Measurements from ENCODE around the gene ACOT6. TPM values are rescaled to one million over a fixed set of nuclear protein-coding genes. Genes with fewer than 3 reads are reported as not detected.

Gene ACOT6
- polyA plus RNA-seq, 1 of the 3 experiments (the other 2 are of a cell fraction) = not detected

DNA sequence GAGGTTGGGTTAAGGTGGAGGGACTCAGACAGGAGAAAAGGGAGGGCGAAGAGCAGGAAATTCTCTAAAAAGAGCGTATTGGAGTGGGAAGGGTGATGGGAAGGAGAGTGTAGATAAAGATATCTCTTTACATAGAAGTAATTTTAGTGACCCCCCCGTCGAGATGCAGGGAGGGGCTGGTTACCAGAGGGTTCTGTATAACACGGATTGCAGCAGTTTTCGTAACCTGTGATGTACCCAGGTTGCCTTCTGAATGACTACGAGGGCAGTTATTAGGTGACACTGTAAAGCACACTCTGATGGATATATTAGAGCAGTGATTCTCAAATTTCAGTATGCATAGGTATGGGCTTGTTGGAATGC lies 32.9 kb downstream of the ACOT6 start (continued):
- TF ChIP-seq, protein P1, sequence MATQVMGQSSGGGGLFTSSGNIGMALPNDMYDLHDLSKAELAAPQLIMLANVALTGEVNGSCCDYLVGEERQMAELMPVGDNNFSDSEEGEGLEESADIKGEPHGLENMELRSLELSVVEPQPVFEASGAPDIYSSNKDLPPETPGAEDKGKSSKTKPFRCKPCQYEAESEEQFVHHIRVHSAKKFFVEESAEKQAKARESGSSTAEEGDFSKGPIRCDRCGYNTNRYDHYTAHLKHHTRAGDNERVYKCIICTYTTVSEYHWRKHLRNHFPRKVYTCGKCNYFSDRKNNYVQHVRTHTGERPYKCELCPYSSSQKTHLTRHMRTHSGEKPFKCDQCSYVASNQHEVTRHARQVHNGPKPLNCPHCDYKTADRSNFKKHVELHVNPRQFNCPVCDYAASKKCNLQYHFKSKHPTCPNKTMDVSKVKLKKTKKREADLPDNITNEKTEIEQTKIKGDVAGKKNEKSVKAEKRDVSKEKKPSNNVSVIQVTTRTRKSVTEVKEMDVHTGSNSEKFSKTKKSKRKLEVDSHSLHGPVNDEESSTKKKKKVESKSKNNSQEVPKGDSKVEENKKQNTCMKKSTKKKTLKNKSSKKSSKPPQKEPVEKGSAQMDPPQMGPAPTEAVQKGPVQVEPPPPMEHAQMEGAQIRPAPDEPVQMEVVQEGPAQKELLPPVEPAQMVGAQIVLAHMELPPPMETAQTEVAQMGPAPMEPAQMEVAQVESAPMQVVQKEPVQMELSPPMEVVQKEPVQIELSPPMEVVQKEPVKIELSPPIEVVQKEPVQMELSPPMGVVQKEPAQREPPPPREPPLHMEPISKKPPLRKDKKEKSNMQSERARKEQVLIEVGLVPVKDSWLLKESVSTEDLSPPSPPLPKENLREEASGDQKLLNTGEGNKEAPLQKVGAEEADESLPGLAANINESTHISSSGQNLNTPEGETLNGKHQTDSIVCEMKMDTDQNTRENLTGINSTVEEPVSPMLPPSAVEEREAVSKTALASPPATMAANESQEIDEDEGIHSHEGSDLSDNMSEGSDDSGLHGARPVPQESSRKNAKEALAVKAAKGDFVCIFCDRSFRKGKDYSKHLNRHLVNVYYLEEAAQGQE (IDR thresholded peaks at IDR 0.05; ENCODE audit: low read depth, low read length) = no peak
- no peak for TF ChIP-seq NFIC (IDR thresholded peaks at IDR 0.05; ENCODE audit: borderline replicate concordance)
- no peak for TF ChIP-seq FOSL2 (IDR thresholded peaks at IDR 0.05; ENCODE audit: borderline replicate concordance, low read depth)
- TF ChIP-seq, protein P2, sequence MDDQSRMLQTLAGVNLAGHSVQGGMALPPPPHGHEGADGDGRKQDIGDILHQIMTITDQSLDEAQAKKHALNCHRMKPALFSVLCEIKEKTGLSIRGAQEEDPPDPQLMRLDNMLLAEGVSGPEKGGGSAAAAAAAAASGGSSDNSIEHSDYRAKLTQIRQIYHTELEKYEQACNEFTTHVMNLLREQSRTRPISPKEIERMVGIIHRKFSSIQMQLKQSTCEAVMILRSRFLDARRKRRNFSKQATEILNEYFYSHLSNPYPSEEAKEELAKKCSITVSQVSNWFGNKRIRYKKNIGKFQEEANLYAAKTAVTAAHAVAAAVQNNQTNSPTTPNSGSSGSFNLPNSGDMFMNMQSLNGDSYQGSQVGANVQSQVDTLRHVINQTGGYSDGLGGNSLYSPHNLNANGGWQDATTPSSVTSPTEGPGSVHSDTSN (IDR thresholded peaks at IDR 0.05) = no peak

DNA sequence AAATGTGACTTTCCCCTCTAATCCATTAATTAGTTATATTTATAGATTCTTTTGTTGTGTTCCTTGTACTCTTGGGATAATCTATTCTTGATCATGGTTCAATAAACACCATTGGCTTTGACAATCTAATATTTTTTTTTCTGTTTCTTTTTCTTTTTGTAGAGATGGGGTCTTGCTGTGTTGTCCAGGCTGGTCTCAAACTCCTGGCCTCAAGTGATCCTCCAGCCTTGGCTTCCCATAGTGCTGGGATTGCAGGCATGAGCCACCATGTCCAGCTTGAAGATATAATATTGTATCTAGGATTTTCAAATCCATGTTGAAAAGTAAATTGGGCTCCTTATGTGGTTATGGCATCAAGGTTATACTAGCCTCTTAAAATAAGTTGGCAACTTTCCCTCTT lies 38.7 kb downstream of the ACOT6 start:
- no peak overlapping the region for H3K4me3 ChIP-seq (ENCODE audit: low read depth in 2 of 2, low read length in 1 of 2)
- H3K27ac ChIP-seq (ENCODE audit: low read depth in 2 of 2, low read length in 1 of 2) = no peak overlapping the region
- TF ChIP-seq JUND (IDR thresholded peaks at IDR 0.05) (no peak), TCF12 (IDR thresholded peaks at IDR 0.05) (no peak), EP300 (IDR thresholded peaks at IDR 0.05; ENCODE audit: borderline replicate concordance in 1 of 2, low read depth in 1 of 2, low read length in 1 of 2) (no peak), FOSL2 (IDR thresholded peaks at IDR 0.05; ENCODE audit: borderline replicate concordance, low read depth) (no peak), FOXM1 (IDR thresholded peaks at IDR 0.05; ENCODE audit: low read depth) (no peak), POLR2AphosphoS5 (IDR thresholded peaks at IDR 0.05; ENCODE audit: low read depth, low read length) (no peak), YY1 (IDR thresholded peaks at IDR 0.05; ENCODE audit: low read depth) (no peak), CHD2 (IDR thresholded peaks at IDR 0.05; ENCODE audit: low read length, partially characterized antibody) (no peak), FOXJ3 (CRISPR knock-in tag; IDR thresholded peaks at IDR 0.05) (no peak), RXRA (IDR thresholded peaks at IDR 0.05; ENCODE audit: borderline replicate concordance, low read depth) (no peak), RCOR1 (IDR thresholded peaks at IDR 0.05; ENCODE audit: low read length) (no peak), SIN3A (IDR thresholded peaks at IDR 0.05; ENCODE audit: borderline replicate concordance, low read depth, low read length) (no peak), EZH2phosphoT487 (IDR thresholded peaks at IDR 0.05; ENCODE audit: borderline replicate concordance, low read depth) (no peak)
- TF ChIP-seq, protein P2 (IDR thresholded peaks at IDR 0.05) = no peak
- TF ChIP-seq, protein P3, sequence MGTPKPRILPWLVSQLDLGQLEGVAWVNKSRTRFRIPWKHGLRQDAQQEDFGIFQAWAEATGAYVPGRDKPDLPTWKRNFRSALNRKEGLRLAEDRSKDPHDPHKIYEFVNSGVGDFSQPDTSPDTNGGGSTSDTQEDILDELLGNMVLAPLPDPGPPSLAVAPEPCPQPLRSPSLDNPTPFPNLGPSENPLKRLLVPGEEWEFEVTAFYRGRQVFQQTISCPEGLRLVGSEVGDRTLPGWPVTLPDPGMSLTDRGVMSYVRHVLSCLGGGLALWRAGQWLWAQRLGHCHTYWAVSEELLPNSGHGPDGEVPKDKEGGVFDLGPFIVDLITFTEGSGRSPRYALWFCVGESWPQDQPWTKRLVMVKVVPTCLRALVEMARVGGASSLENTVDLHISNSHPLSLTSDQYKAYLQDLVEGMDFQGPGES (IDR thresholded peaks at IDR 0.05; ENCODE audit: low read depth, low read length) = no peak
- POLR2A ChIA-PET = no interaction called here
- H2AFZ ChIP-seq (ENCODE audit: low read depth) = no peak overlapping the region
- no peak overlapping the region for H3K4me2 ChIP-seq
- peaks cover 0 to 2% of the 10 kb centered on the region in 2 experiments; a peak in 1 of 4 replicates for H3K4me1 ChIP-seq (ENCODE audit: control insufficient read depth in 1 of 2, insufficient read depth in 2 of 2, low read depth in 1 of 2, low read length in 1 of 2)
- H3K9ac ChIP-seq = no peak overlapping the region
- H3K9me3 ChIP-seq = no peaks in the 10 kb centered on the region
- no peaks in the 10 kb centered on the region for H3K27me3 ChIP-seq (ENCODE audit: insufficient read depth)
- H4K20me1 ChIP-seq (ENCODE audit: insufficient read depth) = no peaks in the 10 kb centered on the region
- H3K9me2 ChIP-seq = no peaks in the 10 kb centered on the region
- CTCF ChIA-PET = interaction anchor here (1.2 to 1.3 kb wide), 3 partner anchors 15 to 18 kb away, joined by 3 to 4 read pairs (median 4); no protein-coding TSS in a partner anchor
- peaks cover 3% of the 10 kb centered on the region for H3F3A ChIP-seq (replicated peaks; ENCODE audit: insufficient read depth)
- peaks cover 35% of the 10 kb centered on the region for H3K79me2 ChIP-seq (ENCODE audit: insufficient read depth)
- DNase-seq = no peak
- H3K36me3 ChIP-seq (replicated peaks in 1 of 2; ENCODE audit: control insufficient read depth in 1 of 2, insufficient read depth in 2 of 2, low read length in 1 of 2) = peaks cover 2 to 35% of the 10 kb centered on the region in 2 experiments
